Neural crest cell (in vitro differentiated cells): ENCODE measurements around the gene PPFIBP1. TPM values are rescaled to one million over a fixed set of nuclear protein-coding genes. Genes with fewer than 3 reads are reported as not detected.
"Not testable (repeated sequence)": the region's sequence is repeated elsewhere in the genome, so short reads cannot be mapped to it uniquely, and the experiment has no call there.

Experiments
- DNase-seq: peaks from one replicate; pipeline ENCODE4 v3.0.0; 2021; ENCODE audit warnings: low read depth, mixed read lengths, low spot score
- H3K27ac Mint-ChIP-seq: one replicate; pipeline ENCODE4 v1.8.0; 2021; ENCODE audit warnings: mild to moderate bottlenecking, mixed read lengths; ENCODE audit not compliant: unreplicated experiment
- H3K27me3 Mint-ChIP-seq: 2 replicates; pipeline ENCODE4 v1.8.0; 2021; ENCODE audit warnings: low read depth, mild to moderate bottlenecking, mixed read lengths
- H3K36me3 Mint-ChIP-seq: 2 replicates; pipeline ENCODE4 v1.8.0; 2021; ENCODE audit warnings: low read depth, mild to moderate bottlenecking, mixed read lengths
- H3K4me1 Mint-ChIP-seq: 2 replicates; pipeline ENCODE4 v1.8.0; 2021; ENCODE audit warnings: mixed read lengths
- H3K4me3 Mint-ChIP-seq: one replicate; pipeline ENCODE4 v1.8.0; 2021; ENCODE audit warnings: mild to moderate bottlenecking, mixed read lengths
- H3K9me3 Mint-ChIP-seq: 2 replicates; pipeline ENCODE4 v1.8.0; 2021; ENCODE audit warnings: mixed read lengths
- total RNA-seq: library from RNA; stranded (reverse); gene quantifications from 2 replicates; pipeline ENCODE4 v1.2.1, GENCODE V29; 2021
- TF ChIP-seq, protein P1 (sequence below): fragments of 200-600 bp; sonication (generic); conservative IDR thresholded peaks from 2 replicates; pipeline ENCODE4 v1.5.0; 2021; ENCODE audit warnings: antibody characterized with exemption, mild to moderate bottlenecking

PPFIBP1 gene
- total RNA-seq, 1 donor from 2014 or later: 47.5 TPM

DNA sequence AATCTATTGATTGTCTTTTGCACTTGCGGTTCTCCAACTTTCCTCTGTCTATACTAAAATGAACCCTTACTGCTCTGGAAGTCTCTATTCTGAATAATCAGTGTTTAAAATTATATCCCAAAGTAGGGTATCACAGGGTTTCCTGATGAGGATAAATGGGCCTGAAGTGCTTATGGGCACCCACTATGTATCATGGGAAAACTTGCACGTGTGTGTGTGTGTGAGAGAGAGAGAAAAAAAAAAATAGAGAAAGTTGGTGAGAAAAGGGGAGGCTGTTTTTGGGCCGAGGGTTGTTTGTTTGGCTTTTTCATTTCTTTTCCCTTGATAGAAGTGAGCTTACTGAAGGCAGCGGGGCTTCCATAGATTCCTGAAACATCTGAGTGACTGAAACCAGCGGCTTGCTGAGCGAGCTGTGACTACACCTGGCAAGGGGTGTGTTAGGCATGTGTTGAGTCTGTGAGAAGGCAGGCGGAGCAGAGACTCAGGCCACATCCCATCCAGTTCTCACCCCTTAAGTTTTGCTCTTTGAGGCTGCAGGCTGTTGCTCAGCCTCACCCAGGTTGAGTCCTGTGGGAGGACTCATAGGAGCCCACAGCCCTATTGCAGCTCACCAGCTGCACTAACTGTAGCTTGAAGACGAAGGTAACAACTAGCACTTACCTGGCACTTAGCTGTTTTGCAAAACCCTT lies 17.2 kb downstream of the PPFIBP1 start:
- TF ChIP-seq, protein P1, sequence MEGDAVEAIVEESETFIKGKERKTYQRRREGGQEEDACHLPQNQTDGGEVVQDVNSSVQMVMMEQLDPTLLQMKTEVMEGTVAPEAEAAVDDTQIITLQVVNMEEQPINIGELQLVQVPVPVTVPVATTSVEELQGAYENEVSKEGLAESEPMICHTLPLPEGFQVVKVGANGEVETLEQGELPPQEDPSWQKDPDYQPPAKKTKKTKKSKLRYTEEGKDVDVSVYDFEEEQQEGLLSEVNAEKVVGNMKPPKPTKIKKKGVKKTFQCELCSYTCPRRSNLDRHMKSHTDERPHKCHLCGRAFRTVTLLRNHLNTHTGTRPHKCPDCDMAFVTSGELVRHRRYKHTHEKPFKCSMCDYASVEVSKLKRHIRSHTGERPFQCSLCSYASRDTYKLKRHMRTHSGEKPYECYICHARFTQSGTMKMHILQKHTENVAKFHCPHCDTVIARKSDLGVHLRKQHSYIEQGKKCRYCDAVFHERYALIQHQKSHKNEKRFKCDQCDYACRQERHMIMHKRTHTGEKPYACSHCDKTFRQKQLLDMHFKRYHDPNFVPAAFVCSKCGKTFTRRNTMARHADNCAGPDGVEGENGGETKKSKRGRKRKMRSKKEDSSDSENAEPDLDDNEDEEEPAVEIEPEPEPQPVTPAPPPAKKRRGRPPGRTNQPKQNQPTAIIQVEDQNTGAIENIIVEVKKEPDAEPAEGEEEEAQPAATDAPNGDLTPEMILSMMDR: no peak
- H3K27me3 Mint-ChIP-seq: no peaks in the 10 kb centered on the region
- H3K4me3 Mint-ChIP-seq: no peak overlapping the region
- no peak overlapping the region for H3K27ac Mint-ChIP-seq
- DNase-seq: no peak
- peaks cover 3% of the 10 kb centered on the region for H3K4me1 Mint-ChIP-seq
- H3K9me3 Mint-ChIP-seq: peaks cover 4% of the 10 kb centered on the region
- H3K36me3 Mint-ChIP-seq: peaks cover 13% of the 10 kb centered on the region

DNA sequence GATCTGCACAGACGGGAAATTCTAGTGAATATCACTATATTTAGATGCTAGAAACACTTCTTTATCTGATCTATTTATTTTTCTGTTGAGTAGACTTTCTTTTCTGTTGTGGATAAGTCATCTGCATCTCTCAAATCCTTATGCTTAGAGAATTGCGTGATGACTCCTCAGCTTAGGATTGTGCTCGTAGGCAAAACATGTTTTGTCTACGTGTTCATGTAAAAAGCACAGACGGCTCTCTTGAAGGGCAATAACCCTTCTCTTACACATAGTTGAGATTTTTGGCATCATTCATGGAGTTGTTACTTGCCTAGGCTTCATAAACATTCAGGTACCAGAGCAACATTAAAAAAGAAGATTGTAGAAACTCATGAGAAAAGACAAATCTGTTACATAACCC lies 18.6 kb downstream of the PPFIBP1 start:
- Mint-ChIP-seq H3K36me3 (peaks cover 5% of the 10 kb centered on the region), H3K9me3 (peaks cover 4% of the 10 kb centered on the region), H3K27me3 (no peaks in the 10 kb centered on the region), H3K4me3 (no peak overlapping the region), H3K4me1 (peaks cover 3% of the 10 kb centered on the region), H3K27ac (no peak overlapping the region)
- no peak for DNase-seq
- TF ChIP-seq, protein P1: no peak

DNA sequence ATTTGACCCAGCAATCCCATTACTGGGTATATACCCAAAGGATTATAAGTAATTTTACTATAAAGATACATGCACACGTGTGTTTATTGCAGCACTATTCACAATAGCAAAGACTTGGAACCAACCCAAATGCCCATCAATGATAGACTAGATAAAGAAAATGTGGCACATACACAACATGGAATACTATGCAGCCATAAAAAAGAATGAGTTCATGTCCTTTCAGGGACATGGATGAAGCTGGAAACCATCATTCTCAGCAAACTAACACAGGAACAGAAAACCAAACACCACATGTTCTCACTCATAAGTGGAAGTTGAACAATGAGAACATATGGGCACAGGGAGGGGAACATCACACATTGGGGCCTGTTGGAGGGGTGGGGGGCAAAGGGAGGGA lies 20.9 kb downstream of the PPFIBP1 start:
- H3K36me3 Mint-ChIP-seq, DNase-seq, H3K27me3 Mint-ChIP-seq, H3K27ac Mint-ChIP-seq, H3K4me3 Mint-ChIP-seq, H3K9me3 Mint-ChIP-seq: not testable (repeated sequence)
- peaks cover 22% of the 10 kb centered on the region for H3K4me1 Mint-ChIP-seq

DNA sequence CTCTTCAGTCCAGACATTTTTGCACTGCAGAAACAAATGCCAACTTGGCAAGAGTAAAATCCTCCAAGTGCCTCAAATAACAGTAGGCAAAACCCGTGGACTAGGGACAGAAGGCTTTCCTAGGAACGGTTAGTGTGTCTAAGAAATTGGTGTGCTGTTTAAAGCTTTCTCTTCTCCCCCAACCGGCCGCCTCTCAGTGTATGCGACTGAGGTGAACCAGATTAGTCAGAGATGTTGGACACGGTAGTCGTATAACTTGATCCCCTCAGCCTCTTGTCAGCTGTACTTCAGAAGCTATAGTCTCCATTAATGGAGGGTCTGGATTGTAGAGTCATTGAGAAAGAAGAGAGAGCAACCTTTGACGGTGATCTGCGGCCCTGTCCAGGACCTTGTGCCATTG lies 21.7 kb downstream of the PPFIBP1 start:
- peaks cover 28% of the 10 kb centered on the region for H3K4me1 Mint-ChIP-seq
- H3K27ac Mint-ChIP-seq: peak overlapping the region; percentile 51
- TF ChIP-seq, protein P1: no peak
- no peaks in the 10 kb centered on the region for H3K27me3 Mint-ChIP-seq
- no peak for DNase-seq
- peaks cover 4% of the 10 kb centered on the region for H3K9me3 Mint-ChIP-seq
- H3K36me3 Mint-ChIP-seq: peaks cover 5% of the 10 kb centered on the region
- H3K4me3 Mint-ChIP-seq: no peak overlapping the region

DNA sequence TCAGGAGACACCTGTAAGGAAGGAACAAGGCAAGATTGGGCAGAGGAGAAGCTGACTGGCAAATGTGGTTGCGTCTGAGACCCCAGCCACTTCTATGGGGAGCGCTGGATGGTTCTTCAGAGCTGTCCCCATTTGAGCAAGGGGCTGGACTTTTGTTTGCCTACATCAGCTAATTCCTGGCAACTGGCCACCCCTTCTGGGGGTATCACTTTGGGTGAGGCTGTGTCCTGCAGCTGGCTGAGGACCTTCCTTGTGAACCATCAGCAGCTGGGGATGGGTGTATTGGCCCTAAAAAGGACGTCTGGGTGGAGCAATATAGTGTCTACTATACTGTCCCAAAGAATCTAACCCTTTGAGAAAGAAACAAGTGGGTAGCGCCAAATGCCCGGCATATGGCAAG lies 23.6 kb downstream of the PPFIBP1 start:
- no peak overlapping the region for H3K27ac Mint-ChIP-seq

More for the DNA sequence above, 23.6 kb downstream of the PPFIBP1 start:
- Mint-ChIP-seq H3K36me3 (peaks cover 8% of the 10 kb centered on the region), H3K4me1 (peaks cover 36% of the 10 kb centered on the region), H3K9me3 (peaks cover 4% of the 10 kb centered on the region), H3K4me3 (no peak overlapping the region), H3K27me3 (no peaks in the 10 kb centered on the region)
- TF ChIP-seq, protein P1: no peak
- DNase-seq: no peak
